ENCODE data around the gene GPC5.
A peak's percentile ranks its signal among the peaks of the same experiment; 100 is the strongest.

Gene GPC5

DNA sequence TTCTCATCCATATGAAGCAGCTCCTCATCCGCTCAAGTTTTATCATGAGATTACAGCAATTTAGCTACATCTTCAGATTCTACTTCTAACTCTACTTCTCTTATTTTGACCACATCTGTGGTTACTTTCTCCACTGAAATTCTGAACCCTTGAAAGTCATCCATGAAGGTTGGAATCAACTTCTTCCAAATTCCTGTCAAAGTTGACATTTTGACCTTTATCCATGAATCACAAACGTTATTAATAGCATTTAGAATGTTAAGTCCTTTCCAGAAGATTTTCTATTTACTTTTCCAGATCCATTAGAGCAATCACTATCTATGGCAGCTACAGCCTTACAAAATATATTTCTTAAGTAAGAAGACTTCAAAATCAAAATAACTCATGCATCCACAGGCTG is 1406.5 kb downstream of the GPC5 start:
- no peak for DNase-seq (ENCODE audit: low read depth, low spot score)
- no peak for TF ChIP-seq CTCF (IDR thresholded peaks at IDR 0.05; ENCODE audit: low read depth, low read length)
- in situ Hi-C loops (cut with HindIII; ENCODE audit: low sequenced_read_pairs): no loop called here
- no peak overlapping the region for H3K4me3 ChIP-seq (ENCODE audit: low read depth, low read length)

GRCh38 chr13:92805766-92806165 is 1407.3 kb downstream of the GPC5 start:
- in situ Hi-C loops (cut with HindIII; ENCODE audit: low sequenced_read_pairs): no loop called here
- DNase-seq (ENCODE audit: low read depth, low spot score): no peak
- no peak overlapping the region for H3K4me3 ChIP-seq (ENCODE audit: low read depth, low read length)
- no peak for TF ChIP-seq CTCF (IDR thresholded peaks at IDR 0.05; ENCODE audit: low read depth, low read length)

- DNase-seq (ENCODE audit: low read depth, low spot score): peak; percentile 24
- in situ Hi-C loops (cut with HindIII; ENCODE audit: low sequenced_read_pairs): no loop called here
- TF ChIP-seq CTCF (IDR thresholded peaks at IDR 0.05; ENCODE audit: low read depth, low read length): no peak
- H3K4me3 ChIP-seq (ENCODE audit: low read depth, low read length): no peak overlapping the region
These were observed 1407.8 kb downstream of the GPC5 start for GRCh38 chr13:92806215-92806614.

DNA sequence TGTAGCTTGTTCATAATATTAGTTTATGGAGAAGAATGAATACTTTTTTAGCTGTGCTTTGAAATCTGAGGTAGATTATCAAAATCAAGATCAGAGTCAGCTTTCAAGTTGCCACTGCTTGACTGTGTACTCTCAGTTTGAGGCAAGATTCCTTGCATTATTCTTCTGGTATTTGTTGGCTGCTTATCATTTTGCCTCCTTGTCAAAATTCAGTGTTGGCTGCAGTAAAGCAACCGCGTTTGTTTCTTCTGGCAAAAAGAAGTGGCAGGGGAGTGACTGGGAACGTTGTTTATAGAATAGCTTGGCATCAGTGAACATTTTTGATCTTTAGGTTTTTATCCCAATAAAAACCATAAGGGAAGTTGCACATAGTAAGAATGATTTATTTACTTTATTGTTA is 1408.9 kb downstream of the GPC5 start:
- no peak overlapping the region for H3K4me3 ChIP-seq (ENCODE audit: low read depth, low read length)
- DNase-seq (ENCODE audit: low read depth, low spot score): peak; percentile 18
- in situ Hi-C loops (cut with HindIII; ENCODE audit: low sequenced_read_pairs): no loop called here
- no peak for TF ChIP-seq CTCF (IDR thresholded peaks at IDR 0.05; ENCODE audit: low read depth, low read length)

GRCh38 chr13:92807966-92808365 is 1409.5 kb downstream of the GPC5 start:
- in situ Hi-C loops (cut with HindIII; ENCODE audit: low sequenced_read_pairs): no loop called here

GRCh38 chr13:92821324-92821723 is 1422.9 kb downstream of the GPC5 start:
- no peak for DNase-seq (ENCODE audit: low read depth, low spot score)
- no peak overlapping the region for H3K4me3 ChIP-seq (ENCODE audit: low read depth, low read length)
- in situ Hi-C loops (cut with HindIII; ENCODE audit: low sequenced_read_pairs): no loop called here
- no peak for TF ChIP-seq CTCF (IDR thresholded peaks at IDR 0.05; ENCODE audit: low read depth, low read length)

More at GRCh38 chr13:92807966-92808365, 1409.5 kb downstream of the GPC5 start:
- TF ChIP-seq CTCF (IDR thresholded peaks at IDR 0.05; ENCODE audit: low read depth, low read length): no peak
- DNase-seq (ENCODE audit: low read depth, low spot score): no peak
- H3K4me3 ChIP-seq (ENCODE audit: low read depth, low read length): no peak overlapping the region

DNA sequence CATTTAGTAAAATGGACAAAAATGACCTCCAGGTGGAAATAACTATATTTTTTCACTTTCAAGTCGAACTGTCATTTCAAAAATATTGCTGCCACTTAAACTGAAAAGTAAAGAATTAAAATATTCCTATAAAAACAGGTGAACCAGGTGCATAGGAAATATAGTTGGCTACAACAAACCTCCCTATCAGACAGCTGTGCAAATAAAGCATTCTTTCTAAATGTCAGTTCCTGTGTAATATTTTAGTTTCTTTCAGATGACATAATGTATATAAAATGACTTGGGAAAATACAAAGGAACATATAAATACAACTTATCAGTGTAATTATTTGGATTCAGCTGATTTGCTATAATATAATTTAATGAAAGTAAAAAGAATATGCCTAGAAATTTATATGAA is 1424.6 kb downstream of the GPC5 start:
- no peak for TF ChIP-seq CTCF (IDR thresholded peaks at IDR 0.05; ENCODE audit: low read depth, low read length)
- in situ Hi-C loops (cut with HindIII; ENCODE audit: low sequenced_read_pairs): no loop called here
- DNase-seq (ENCODE audit: low read depth, low spot score): no peak
- no peak overlapping the region for H3K4me3 ChIP-seq (ENCODE audit: low read depth, low read length)
